ENCODE measurements around the gene FGFR3. TPM values are rescaled to one million over a fixed set of nuclear protein-coding genes. Genes with fewer than 3 reads are reported as not detected.

The FGFR3 gene
- total and polyA plus RNA-seq, 4 experiments from 2014 or later: 0.53 to 0.67 TPM; not detected in 2

GRCh38 chr4:1746919-1747602 lies 46.0 kb upstream of the FGFR3 start:
- ChIA-PET POLR2A (ENCODE audit: partially characterized antibody) (no interaction called here), CTCF (ENCODE audit: partially characterized antibody) (interaction anchor here (0.8 to 11.3 kb wide), 7 partner anchors 11 to 194 kb away, joined by 3 to 160 read pairs (median 5); no protein-coding TSS in a partner anchor)
- H3K27me3 ChIP-seq (ENCODE audit: insufficient read depth, low read length): no peaks in the 10 kb centered on the region
- H3K9me3 ChIP-seq (ENCODE audit: control insufficient read depth in 1 of 2, low read length in 2 of 2): no peaks in the 10 kb centered on the region
- Mint-ChIP-seq H3K36me3 (peaks cover 3 to 17% of the 10 kb centered on the region in 2 donors), H3K9me3 (no peaks in the 10 kb centered on the region), H3K27ac (no peak overlapping the region), H3K4me1 (peaks cover 0 to 5% (median 0%) of the 10 kb centered on the region in 4 donors), H3K4me3 (no peak overlapping the region), H3K27me3 (no peaks in the 10 kb centered on the region)
- intact Hi-C loops (cut with micrococcal nuclease): loop anchor here (1.0 kb wide), 1 partner anchor 63 kb away; no protein-coding TSS in a partner anchor
- H3K36me3 ChIP-seq (ENCODE audit: insufficient read depth, low read length): peaks cover 7% of the 10 kb centered on the region
- H3K4me1 ChIP-seq (ENCODE audit: insufficient read depth, low read length): no peaks in the 10 kb centered on the region
- no peak overlapping the region for H3K27ac ChIP-seq (ENCODE audit: low read depth, low read length)
- no peak for DNase-seq
- no peak overlapping the region for H3K4me3 ChIP-seq (ENCODE audit: low read length in 2 of 2)

- Mint-ChIP-seq H3K27ac (peak overlapping the region in 1 of 7 donors; percentile 59), H3K9me3 (no peaks in the 10 kb centered on the region), H3K4me1 (peaks cover 0 to 5% (median 0%) of the 10 kb centered on the region in 4 donors), H3K27me3 (no peaks in the 10 kb centered on the region), H3K4me3 (no peak overlapping the region), H3K36me3 (peaks cover 3 to 13% of the 10 kb centered on the region in 2 donors)
- intact Hi-C loops (cut with micrococcal nuclease): no loop called here
- Histone ChIP-seq H3K4me1 (ENCODE audit: insufficient read depth, low read length) (peaks cover 4% of the 10 kb centered on the region), H3K27ac (ENCODE audit: low read depth, low read length) (no peak overlapping the region), H3K9me3 (ENCODE audit: control insufficient read depth in 1 of 2, low read length in 2 of 2) (no peaks in the 10 kb centered on the region), H3K4me3 (ENCODE audit: low read length in 2 of 2) (no peak overlapping the region), H3K36me3 (ENCODE audit: insufficient read depth, low read length) (peaks cover 3% of the 10 kb centered on the region), H3K27me3 (ENCODE audit: insufficient read depth, low read length) (no peaks in the 10 kb centered on the region)
- DNase-seq: no peak
- ChIA-PET POLR2A (ENCODE audit: partially characterized antibody) (interaction anchor here (1.1 kb wide), 1 partner anchor 151 kb away, joined by 3 read pairs; no protein-coding TSS in a partner anchor), CTCF (ENCODE audit: partially characterized antibody) (interaction anchor here (0.8 to 11.3 kb wide), 9 partner anchors 7 to 194 kb away, joined by 3 to 160 read pairs (median 4); no protein-coding TSS in a partner anchor)
Measured at GRCh38 chr4:1747603-1747967, 45.5 kb upstream of the FGFR3 start.

- ChIA-PET POLR2A (ENCODE audit: partially characterized antibody) (interaction anchor here (1.1 kb wide), 1 partner anchor 150 kb away, joined by 3 read pairs; no protein-coding TSS in a partner anchor), CTCF (ENCODE audit: partially characterized antibody) (interaction anchor here (1.0 to 11.3 kb wide), 9 partner anchors 8 to 162 kb away, joined by 3 to 160 read pairs (median 4); no protein-coding TSS in a partner anchor)
- Mint-ChIP-seq H3K4me3 (no peak overlapping the region), H3K4me1 (peaks cover 0 to 5% (median 0%) of the 10 kb centered on the region in 4 donors), H3K9me3 (no peaks in the 10 kb centered on the region), H3K27me3 (no peaks in the 10 kb centered on the region), H3K36me3 (peaks cover 3 to 9% of the 10 kb centered on the region in 2 donors), H3K27ac (no peak overlapping the region)
- Histone ChIP-seq H3K27me3 (ENCODE audit: insufficient read depth, low read length) (no peaks in the 10 kb centered on the region), H3K27ac (ENCODE audit: low read depth, low read length) (no peak overlapping the region), H3K4me1 (ENCODE audit: insufficient read depth, low read length) (peaks cover 12% of the 10 kb centered on the region), H3K9me3 (ENCODE audit: control insufficient read depth in 1 of 2, low read length in 2 of 2) (no peaks in the 10 kb centered on the region), H3K36me3 (ENCODE audit: insufficient read depth, low read length) (peaks cover 3% of the 10 kb centered on the region), H3K4me3 (ENCODE audit: low read length in 2 of 2) (no peak overlapping the region)
- peak; percentile 67 to 73 (median 69) for DNase-seq
- intact Hi-C loops (cut with micrococcal nuclease): no loop called here
Measured at GRCh38 chr4:1748465-1748995, 44.6 kb upstream of the FGFR3 start.

GRCh38 chr4:1749370-1749769 lies 43.7 kb upstream of the FGFR3 start:
- POLR2A ChIA-PET (ENCODE audit: partially characterized antibody): no interaction called here
- CTCF ChIA-PET (ENCODE audit: partially characterized antibody): interaction anchor here (11.3 kb wide), 1 partner anchor 151 kb away, joined by 160 read pairs; no protein-coding TSS in a partner anchor

GRCh38 chr4:1749826-1750225 lies 43.3 kb upstream of the FGFR3 start:
- Mint-ChIP-seq H3K4me3 (no peak overlapping the region), H3K9me3 (no peaks in the 10 kb centered on the region), H3K27ac (no peak overlapping the region), H3K4me1 (peaks cover 0 to 5% (median 0%) of the 10 kb centered on the region in 4 donors), H3K36me3 (peaks cover 2 to 3% of the 10 kb centered on the region in 2 donors), H3K27me3 (no peaks in the 10 kb centered on the region)
- Histone ChIP-seq H3K27me3 (ENCODE audit: insufficient read depth, low read length) (no peaks in the 10 kb centered on the region), H3K9me3 (ENCODE audit: control insufficient read depth in 1 of 2, low read length in 2 of 2) (no peaks in the 10 kb centered on the region), H3K36me3 (ENCODE audit: insufficient read depth, low read length) (no peaks in the 10 kb centered on the region), H3K4me3 (ENCODE audit: low read length in 2 of 2) (no peak overlapping the region), H3K4me1 (ENCODE audit: insufficient read depth, low read length) (peaks cover 12% of the 10 kb centered on the region), H3K27ac (ENCODE audit: low read depth, low read length) (no peak overlapping the region)
- ChIA-PET CTCF (ENCODE audit: partially characterized antibody) (interaction anchor here (11.3 kb wide), 1 partner anchor 150 kb away, joined by 160 read pairs; no protein-coding TSS in a partner anchor), POLR2A (ENCODE audit: partially characterized antibody) (no interaction called here)
- intact Hi-C loops (cut with micrococcal nuclease): no loop called here
- no peak for DNase-seq

More at GRCh38 chr4:1749370-1749769, 43.7 kb upstream of the FGFR3 start:
- Histone ChIP-seq H3K4me1 (ENCODE audit: insufficient read depth, low read length) (peaks cover 12% of the 10 kb centered on the region), H3K9me3 (ENCODE audit: control insufficient read depth in 1 of 2, low read length in 2 of 2) (no peaks in the 10 kb centered on the region), H3K36me3 (ENCODE audit: insufficient read depth, low read length) (peaks cover 2% of the 10 kb centered on the region), H3K27ac (ENCODE audit: low read depth, low read length) (no peak overlapping the region), H3K27me3 (ENCODE audit: insufficient read depth, low read length) (no peaks in the 10 kb centered on the region), H3K4me3 (ENCODE audit: low read length in 2 of 2) (no peak overlapping the region)
- DNase-seq: no peak
- Mint-ChIP-seq H3K4me1 (peaks cover 0 to 5% (median 0%) of the 10 kb centered on the region in 4 donors), H3K36me3 (peaks cover 3 to 5% of the 10 kb centered on the region in 2 donors), H3K4me3 (no peak overlapping the region), H3K27me3 (no peaks in the 10 kb centered on the region), H3K9me3 (no peaks in the 10 kb centered on the region), H3K27ac (no peak overlapping the region)
- intact Hi-C loops (cut with micrococcal nuclease): no loop called here

- peaks cover 0 to 5% (median 0%) of the 10 kb centered on the region in 4 donors for H3K4me1 Mint-ChIP-seq
- POLR2A ChIA-PET (ENCODE audit: partially characterized antibody): no interaction called here
- CTCF ChIA-PET (ENCODE audit: partially characterized antibody): interaction anchor here (11.3 kb wide), 1 partner anchor 149 kb away, joined by 160 read pairs; no protein-coding TSS in a partner anchor
Measured at GRCh38 chr4:1750381-1751154, 42.5 kb upstream of the FGFR3 start.

More at GRCh38 chr4:1750381-1751154, 42.5 kb upstream of the FGFR3 start:
- no peaks in the 10 kb centered on the region for H3K9me3 ChIP-seq (ENCODE audit: control insufficient read depth in 1 of 2, low read length in 2 of 2)
- H3K27ac Mint-ChIP-seq: no peak overlapping the region
- intact Hi-C loops (cut with micrococcal nuclease): no loop called here
- H3K27me3 Mint-ChIP-seq: no peaks in the 10 kb centered on the region
- DNase-seq: no peak
- no peaks in the 10 kb centered on the region for H3K9me3 Mint-ChIP-seq
- peaks cover 12% of the 10 kb centered on the region for H3K4me1 ChIP-seq (ENCODE audit: insufficient read depth, low read length)
- H3K36me3 ChIP-seq (ENCODE audit: insufficient read depth, low read length): no peaks in the 10 kb centered on the region
- no peaks in the 10 kb centered on the region for H3K36me3 Mint-ChIP-seq
- H3K27ac ChIP-seq (ENCODE audit: low read depth, low read length): no peak overlapping the region
- H3K4me3 Mint-ChIP-seq: no peak overlapping the region
- no peak overlapping the region for H3K4me3 ChIP-seq (ENCODE audit: low read length in 2 of 2)
- no peaks in the 10 kb centered on the region for H3K27me3 ChIP-seq (ENCODE audit: insufficient read depth, low read length)

All from CD4-positive, alpha-beta memory T cell (primary cell).